Karpas-422 (cell line): Measurements from ENCODE around the gene PELI3. TPM values are rescaled to one million over a fixed set of nuclear protein-coding genes. Genes with fewer than 3 reads are reported as not detected.
"Not testable (repeated sequence)": the region's sequence is repeated elsewhere in the genome, so short reads cannot be mapped to it uniquely, and the experiment has no call there.

ENCODE experiments used
- DNase-seq: peaks from one replicate; pipeline ENCODE4 v3.0.0-alpha.2; 2015
- H2AFZ ChIP-seq: fragments of 200-600 bp; sonication (generic); 2 replicates; pipeline ENCODE4 v1.6.1; 2014; ENCODE audit warnings: antibody characterized with exemption, low read length, mixed read lengths
- H3K27ac ChIP-seq: fragments of 200-600 bp; sonication (generic); 2 replicates; pipeline ENCODE4 v1.5.1; 2014; ENCODE audit warnings: mild to moderate bottlenecking, low read length, moderate library complexity
- H3K27me3 ChIP-seq: fragments of 200-600 bp; sonication (generic); 2 replicates; pipeline ENCODE4 v1.6.1; 2014; ENCODE audit warnings: low read length, mixed read lengths
- H3K36me3 ChIP-seq: fragments of 200-600 bp; sonication (generic); 2 replicates; pipeline ENCODE4 v1.6.1; 2014; ENCODE audit warnings: low read length, mixed read lengths; ENCODE audit not compliant: insufficient read depth
- H3K4me1 ChIP-seq: fragments of 200-600 bp; sonication (generic); 2 replicates; pipeline ENCODE4 v1.6.1; 2014; ENCODE audit warnings: mild to moderate bottlenecking, low read length, mixed read lengths
- H3K4me2 ChIP-seq: fragments of 200-600 bp; sonication (generic); 2 replicates; pipeline ENCODE4 v1.6.1; 2014; ENCODE audit warnings: low read length, low read depth, mild to moderate bottlenecking; ENCODE audit not compliant: poor library complexity, severe bottlenecking
- H3K4me3 ChIP-seq: fragments of 200-600 bp; sonication (generic); 2 replicates; pipeline ENCODE4 v1.5.1; 2014; ENCODE audit warnings: mild to moderate bottlenecking, antibody characterized with exemption, low read length, mixed read lengths
- H3K79me2 ChIP-seq: fragments of 200-600 bp; sonication (generic); 2 replicates; pipeline ENCODE4 v1.6.1; 2014; ENCODE audit warnings: mild to moderate bottlenecking, low read length, mixed read lengths
- H3K9ac ChIP-seq: fragments of 200-600 bp; sonication (generic); 2 replicates; pipeline ENCODE4 v1.6.0; 2014; ENCODE audit warnings: low read length
- H3K9me2 ChIP-seq: fragments of 200-600 bp; sonication (generic), shearing (Covaris generic); replicated peaks from 2 replicates; pipeline ENCODE4 v1.6.0; 2014; ENCODE audit warnings: mild to moderate bottlenecking, low read length, moderate library complexity; ENCODE audit not compliant: insufficient read depth
- H3K9me3 ChIP-seq: fragments of 300-700, 200-600 bp; sonication (generic); 2 replicates; pipeline ENCODE4 v1.6.1; 2014; ENCODE audit warnings: low read length, mixed read lengths
- H4K20me1 ChIP-seq: fragments of 200-600 bp; sonication (generic); 2 replicates; pipeline ENCODE4 v1.6.1; 2014; ENCODE audit warnings: mild to moderate bottlenecking, antibody characterized with exemption, low read length, low read depth; ENCODE audit not compliant: insufficient read depth
- total RNA-seq: library from RNA; depleted of rRNA; stranded (reverse); fragments of >200 nt; shearing (Covaris generic); gene quantifications from 2 replicates; pipeline ENCODE4 v1.2.3, GENCODE V29; 2014; ENCODE audit warnings: low replicate concordance

Gene PELI3
- total RNA-seq, 1 experiment from 2014 or later, result 6.7 TPM

GRCh38 chr11:66454247-66454646 is 12.5 kb upstream of the PELI3 start:
- Histone ChIP-seq H3K9me2 (no peaks in the 10 kb centered on the region), H3K27ac (no peak overlapping the region), H3K9ac (no peak overlapping the region), H3K4me2 (no peak overlapping the region), H2AFZ (no peak overlapping the region), H3K9me3 (no peaks in the 10 kb centered on the region), H4K20me1 (no peaks in the 10 kb centered on the region), H3K4me3 (no peak overlapping the region), H3K79me2 (no peaks in the 10 kb centered on the region), H3K4me1 (peaks cover 8% of the 10 kb centered on the region), H3K27me3 (no peaks in the 10 kb centered on the region), H3K36me3 (no peaks in the 10 kb centered on the region)
- peak; percentile 32 for DNase-seq

GRCh38 chr11:66454828-66455227 is 11.9 kb upstream of the PELI3 start:
- Histone ChIP-seq H3K36me3 (no peaks in the 10 kb centered on the region), H3K4me3 (no peak overlapping the region), H2AFZ (no peak overlapping the region), H3K79me2 (no peaks in the 10 kb centered on the region), H3K9me3 (no peaks in the 10 kb centered on the region), H3K27ac (no peak overlapping the region), H3K9me2 (no peaks in the 10 kb centered on the region), H3K4me2 (no peak overlapping the region), H3K4me1 (peaks cover 13% of the 10 kb centered on the region), H4K20me1 (no peaks in the 10 kb centered on the region), H3K9ac (no peak overlapping the region), H3K27me3 (no peaks in the 10 kb centered on the region)
- peak; percentile 38 for DNase-seq

- no peaks in the 10 kb centered on the region for H3K9me2 ChIP-seq
- peaks cover 13% of the 10 kb centered on the region for H3K4me1 ChIP-seq
- H3K79me2 ChIP-seq, result no peaks in the 10 kb centered on the region
- no peaks in the 10 kb centered on the region for H3K27me3 ChIP-seq
- no peak overlapping the region for H3K27ac ChIP-seq
- no peaks in the 10 kb centered on the region for H4K20me1 ChIP-seq
- no peak overlapping the region for H3K9ac ChIP-seq
- no peak overlapping the region for H2AFZ ChIP-seq
- no peak overlapping the region for H3K4me3 ChIP-seq
- DNase-seq, result peak; percentile 42
- H3K4me2 ChIP-seq, result no peak overlapping the region
- H3K36me3 ChIP-seq, result no peaks in the 10 kb centered on the region
- H3K9me3 ChIP-seq, result no peaks in the 10 kb centered on the region
These were observed 8.9 kb upstream of the PELI3 start for GRCh38 chr11:66457826-66458225.

DNA sequence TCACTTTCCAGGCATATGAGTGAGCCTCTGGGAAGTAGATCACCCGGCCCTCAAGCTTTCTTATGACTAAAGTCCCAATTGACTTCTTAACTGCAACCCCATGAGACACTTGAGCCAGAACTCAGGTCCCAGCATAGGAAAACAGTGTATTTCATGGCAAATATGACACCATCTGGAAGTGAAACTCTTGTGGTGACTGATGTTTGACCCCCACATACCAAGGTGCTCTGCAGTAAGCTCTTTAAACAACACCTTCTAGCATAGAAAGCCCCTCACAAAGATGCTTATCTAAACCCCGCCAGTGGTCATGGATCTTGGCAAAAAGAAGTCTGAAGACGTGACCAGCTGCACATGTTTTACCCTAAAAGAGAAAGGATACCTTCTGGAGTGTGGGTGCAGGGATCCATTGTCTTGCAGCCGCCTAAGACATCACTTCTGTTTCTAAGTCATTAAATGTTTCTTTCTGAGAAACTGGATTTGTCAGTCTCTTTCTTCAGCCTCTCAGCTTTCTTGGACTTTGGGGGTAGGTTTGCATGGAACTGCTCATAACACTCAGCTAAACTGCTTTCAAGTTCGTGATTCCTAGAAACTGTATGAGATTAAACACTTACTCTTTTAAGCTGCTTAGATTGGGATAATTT is 7.4 kb upstream of the PELI3 start:
- DNase-seq, result peak; percentile 63
- Histone ChIP-seq H3K27ac (no peak overlapping the region), H3K9ac (peak overlapping the region; percentile 12; the same call in 1 of the 2 replicates), H3K27me3 (no peaks in the 10 kb centered on the region), H3K36me3 (no peaks in the 10 kb centered on the region), H3K4me3 (peak overlapping the region; percentile 14; the same call in 1 of the 2 replicates), H3K9me2 (no peaks in the 10 kb centered on the region), H4K20me1 (no peaks in the 10 kb centered on the region), H2AFZ (no peak overlapping the region), H3K4me1 (peaks cover 13% of the 10 kb centered on the region), H3K4me2 (peak overlapping the region; percentile 42), H3K9me3 (no peaks in the 10 kb centered on the region), H3K79me2 (no peaks in the 10 kb centered on the region)

DNA sequence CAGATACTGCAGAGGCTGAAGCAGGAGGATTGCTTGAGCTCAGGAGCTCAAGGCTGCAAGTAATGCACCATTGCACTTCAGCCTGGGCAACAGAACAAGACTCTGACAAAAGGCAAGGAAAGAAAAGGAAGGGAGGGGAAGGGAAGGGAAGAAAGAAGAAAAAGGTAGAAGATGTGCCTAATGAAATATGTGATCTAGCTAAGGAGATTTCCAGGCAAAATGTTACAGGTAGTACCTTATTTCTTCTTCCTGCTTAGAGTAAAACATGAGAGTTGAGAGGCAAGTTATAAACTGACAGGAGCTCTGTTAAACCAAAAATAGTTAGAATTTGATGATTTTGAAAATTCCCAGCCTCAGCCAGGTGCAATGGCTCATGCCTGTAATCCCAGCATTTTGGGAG is 4.7 kb upstream of the PELI3 start:
- Histone ChIP-seq H3K4me1 (peaks cover 31% of the 10 kb centered on the region), H3K36me3 (no peaks in the 10 kb centered on the region), H3K4me3 (no peak overlapping the region), H3K27me3 (no peaks in the 10 kb centered on the region), H3K4me2 (no peak overlapping the region), H4K20me1 (no peaks in the 10 kb centered on the region), H3K79me2 (no peaks in the 10 kb centered on the region), H3K9me3 (no peaks in the 10 kb centered on the region), H3K9ac (no peak overlapping the region), H2AFZ (no peak overlapping the region), H3K9me2 (no peaks in the 10 kb centered on the region), H3K27ac (no peak overlapping the region)
- no peak for DNase-seq

- Histone ChIP-seq H3K9me3 (no peaks in the 10 kb centered on the region), H3K4me2 (no peak overlapping the region), H3K9me2 (no peaks in the 10 kb centered on the region), H3K27ac (no peak overlapping the region), H3K36me3 (no peaks in the 10 kb centered on the region), H3K27me3 (no peaks in the 10 kb centered on the region), H3K4me1 (peaks cover 39% of the 10 kb centered on the region), H4K20me1 (peaks cover 6% of the 10 kb centered on the region; the same call in 1 of the 2 replicates), H3K4me3 (no peak overlapping the region), H2AFZ (no peak overlapping the region), H3K9ac (no peak overlapping the region), H3K79me2 (no peaks in the 10 kb centered on the region)
- DNase-seq, result peak; percentile 37
These were observed 3.8 kb upstream of the PELI3 start for GRCh38 chr11:66462911-66463310.

- H3K27ac ChIP-seq, H3K9ac ChIP-seq, H3K27me3 ChIP-seq, DNase-seq, H3K36me3 ChIP-seq, H3K9me2 ChIP-seq, H3K9me3 ChIP-seq, H3K4me3 ChIP-seq, H4K20me1 ChIP-seq, H2AFZ ChIP-seq, H3K79me2 ChIP-seq, H3K4me2 ChIP-seq: not testable (repeated sequence)
- peaks cover 34% of the 10 kb centered on the region for H3K4me1 ChIP-seq
These were observed 2.6 kb upstream of the PELI3 start for GRCh38 chr11:66464116-66464515.

DNA sequence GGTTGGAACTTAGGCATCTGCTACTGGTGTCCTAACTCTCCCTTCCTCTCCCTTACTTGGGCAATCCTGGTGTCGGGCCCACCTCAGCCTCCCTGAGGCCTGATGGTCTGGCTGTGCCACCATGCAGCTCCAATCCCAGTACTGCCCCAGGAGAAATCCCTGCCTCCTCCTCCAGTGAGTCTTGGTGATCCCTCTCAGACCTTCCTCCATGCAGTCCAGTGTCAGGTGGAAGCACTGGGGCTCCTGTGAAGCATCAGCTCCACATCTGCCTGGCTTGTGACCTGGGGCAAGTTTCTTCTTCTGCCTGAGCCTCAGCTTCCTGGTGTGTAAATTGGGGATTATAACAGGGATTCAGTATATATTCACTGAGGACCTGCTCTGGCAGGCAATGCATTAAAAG is 1.8 kb upstream of the PELI3 start:
- Histone ChIP-seq H3K4me3 (peak overlapping the region; percentile 31; the same call in 1 of the 2 replicates), H3K4me1 (peaks cover 27% of the 10 kb centered on the region), H3K79me2 (no peaks in the 10 kb centered on the region), H3K9me3 (no peaks in the 10 kb centered on the region), H2AFZ (no peak overlapping the region), H3K27ac (no peak overlapping the region), H3K36me3 (no peaks in the 10 kb centered on the region), H4K20me1 (peaks cover 8% of the 10 kb centered on the region; the same call in 1 of the 2 replicates), H3K4me2 (peak overlapping the region; percentile 58), H3K27me3 (no peaks in the 10 kb centered on the region), H3K9me2 (no peaks in the 10 kb centered on the region), H3K9ac (peak overlapping the region; percentile 46)
- no peak for DNase-seq
